Ovary (tissue), 3 donors: ENCODE measurements around the gene RASA3.

Experiments
- EP300 ChIP-seq: sonication (generic); formaldehyde crosslinking; IDR thresholded peaks from one replicate; pipeline ENCODE4 v1.6.1; 2017; ENCODE audit warnings: antibody characterized with exemption
- TF ChIP-seq, protein P1 (sequence below), 3 donors: fragments of 450-650 bp in 2 of 3; fragments of 200-600 bp in 1 of 3; IDR thresholded peaks; one replicate each; pipeline versions ENCODE4 v1.5.1 to v1.8.0; 2016 to 2022; ENCODE audit warnings: antibody characterized with exemption in 3 of 3, mild to moderate bottlenecking in 1 of 3
- donor health status: DM: no; HTN: no; CAD: no.

DNA sequence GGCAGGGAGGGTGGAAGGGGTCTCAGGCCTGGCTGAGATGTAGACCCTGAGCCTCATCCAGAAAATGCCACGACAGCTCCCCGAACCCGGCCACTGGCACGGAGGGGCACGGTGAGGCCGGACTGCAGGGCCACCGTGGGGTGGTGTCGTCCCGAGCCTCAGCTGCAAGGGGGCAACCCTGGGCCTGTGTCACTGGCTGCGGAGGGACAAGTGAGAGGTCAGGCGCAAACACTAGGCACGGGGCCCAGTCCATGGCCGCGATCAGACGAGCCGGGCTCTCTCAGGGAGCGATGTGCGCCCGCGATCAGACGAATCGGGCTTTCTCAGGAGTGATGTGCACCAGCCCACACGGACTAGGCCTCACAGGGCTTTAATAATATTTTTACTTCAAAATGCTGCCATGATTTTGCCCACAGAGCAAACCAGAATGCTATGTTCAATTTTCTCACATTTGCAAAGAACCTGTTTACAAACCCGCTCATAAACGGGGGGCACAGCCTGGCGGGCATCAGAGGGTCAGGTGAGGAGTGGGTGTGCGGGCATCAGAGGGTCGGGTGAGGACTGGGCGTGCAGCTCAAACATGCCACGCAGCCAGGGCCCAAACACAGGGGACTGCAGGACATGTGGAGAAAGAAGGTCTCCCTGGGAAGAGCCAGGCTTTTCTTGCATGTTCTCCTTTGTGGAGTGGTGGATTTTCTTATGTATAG, 115.9 kb downstream of the RASA3 start:
- TF ChIP-seq, protein P1, sequence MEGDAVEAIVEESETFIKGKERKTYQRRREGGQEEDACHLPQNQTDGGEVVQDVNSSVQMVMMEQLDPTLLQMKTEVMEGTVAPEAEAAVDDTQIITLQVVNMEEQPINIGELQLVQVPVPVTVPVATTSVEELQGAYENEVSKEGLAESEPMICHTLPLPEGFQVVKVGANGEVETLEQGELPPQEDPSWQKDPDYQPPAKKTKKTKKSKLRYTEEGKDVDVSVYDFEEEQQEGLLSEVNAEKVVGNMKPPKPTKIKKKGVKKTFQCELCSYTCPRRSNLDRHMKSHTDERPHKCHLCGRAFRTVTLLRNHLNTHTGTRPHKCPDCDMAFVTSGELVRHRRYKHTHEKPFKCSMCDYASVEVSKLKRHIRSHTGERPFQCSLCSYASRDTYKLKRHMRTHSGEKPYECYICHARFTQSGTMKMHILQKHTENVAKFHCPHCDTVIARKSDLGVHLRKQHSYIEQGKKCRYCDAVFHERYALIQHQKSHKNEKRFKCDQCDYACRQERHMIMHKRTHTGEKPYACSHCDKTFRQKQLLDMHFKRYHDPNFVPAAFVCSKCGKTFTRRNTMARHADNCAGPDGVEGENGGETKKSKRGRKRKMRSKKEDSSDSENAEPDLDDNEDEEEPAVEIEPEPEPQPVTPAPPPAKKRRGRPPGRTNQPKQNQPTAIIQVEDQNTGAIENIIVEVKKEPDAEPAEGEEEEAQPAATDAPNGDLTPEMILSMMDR (IDR thresholded peaks at IDR 0.05): no peak
- no peak for TF ChIP-seq EP300
